ENCODE results near the gene EEA1.

Gene EEA1

GRCh38 chr12:92743026-92743425 is 186.1 kb downstream of the EEA1 start:
- no peak for DNase-seq (ENCODE audit: low read depth)
- TF ChIP-seq CTCF (conservative IDR thresholded peaks at IDR 0.05; ENCODE audit: low read length) = no peak

GRCh38 chr12:92740411-92740810 is 188.7 kb downstream of the EEA1 start:
- TF ChIP-seq CTCF (conservative IDR thresholded peaks at IDR 0.05; ENCODE audit: low read length) = no peak
- peak; percentile 39 for DNase-seq (ENCODE audit: low read depth)
- no peak overlapping the region for H3K4me3 ChIP-seq (ENCODE audit: low read length)

More at GRCh38 chr12:92743026-92743425, 186.1 kb downstream of the EEA1 start:
- no peak overlapping the region for H3K4me3 ChIP-seq (ENCODE audit: low read length)

GRCh38 chr12:92739113-92739512 is 190.0 kb downstream of the EEA1 start:
- H3K4me3 ChIP-seq (ENCODE audit: low read length) = no peak overlapping the region
- peak; percentile 6 for DNase-seq (ENCODE audit: low read depth)
- TF ChIP-seq CTCF (conservative IDR thresholded peaks at IDR 0.05; ENCODE audit: low read length) = no peak

- no peak for DNase-seq (ENCODE audit: low read depth)
- no peak overlapping the region for H3K4me3 ChIP-seq (ENCODE audit: low read length)
- no peak for TF ChIP-seq CTCF (conservative IDR thresholded peaks at IDR 0.05; ENCODE audit: low read length)
Observed at GRCh38 chr12:92737855-92738850, 190.9 kb downstream of the EEA1 start.

- no peak for DNase-seq (ENCODE audit: low read depth)
- no peak for TF ChIP-seq CTCF (conservative IDR thresholded peaks at IDR 0.05; ENCODE audit: low read length)
- no peak overlapping the region for H3K4me3 ChIP-seq (ENCODE audit: low read length)
Observed at GRCh38 chr12:92736605-92737004, 192.5 kb downstream of the EEA1 start.

- peak; percentile 33; the same call in 1 of the 2 replicates for TF ChIP-seq CTCF (conservative IDR thresholded peaks at IDR 0.05; ENCODE audit: low read length)
- peak; percentile 95 for DNase-seq (ENCODE audit: low read depth)
- H3K4me3 ChIP-seq (ENCODE audit: low read length) = no peak overlapping the region
Observed at GRCh38 chr12:92735131-92735721, 193.9 kb downstream of the EEA1 start.

Measured in AG10803 (cell line).